OCI-LY7 (cell line): Measurements from ENCODE around the gene IPO8. TPM values are rescaled to one million over a fixed set of nuclear protein-coding genes. Genes with fewer than 3 reads are reported as not detected.

Experiments
- BruUV-seq: library from RNA; stranded (reverse); fragments of 400-500 nt; replicated peaks from 2 replicates; lab custom pipeline; 2021; lab: Mats Ljungman, UMichigan
- CTCF ChIA-PET: fragments of 300-600 bp; sonication (Branson Sonifier 250); formaldehyde crosslinking; loops from one replicate; lab custom pipeline; 2022; ENCODE audit warnings: antibody characterized with exemption; ENCODE audit not compliant: unreplicated experiment; lab: Charles Lee
- POLR2A ChIA-PET: fragments of 300-600 bp; sonication (Branson Sonifier 250); formaldehyde crosslinking; loops from one replicate; lab custom pipeline; 2022; ENCODE audit warnings: antibody characterized with exemption; lab: Charles Lee
- DNase-seq: peaks from one replicate; pipeline ENCODE4 v3.0.0-alpha.2; 2015; ENCODE audit warnings: low spot score
- H2AFZ ChIP-seq: fragments of 200-600 bp; sonication (generic), shearing (Covaris generic); 2 replicates; pipeline ENCODE4 v1.6.1; 2014; ENCODE audit warnings: mild to moderate bottlenecking, antibody characterized with exemption, low read length, moderate library complexity
- H3K27ac ChIP-seq: fragments of 200-600 bp; sonication (generic); 2 replicates; pipeline ENCODE4 v1.5.1; 2014; ENCODE audit warnings: mixed run types, low read depth, mild to moderate bottlenecking, moderate library complexity, low read length, inconsistent platforms; ENCODE audit not compliant: poor library complexity, severe bottlenecking
- H3K36me3 ChIP-seq: fragments of 200-600 bp; sonication (generic); 2 replicates; pipeline ENCODE4 v1.6.1; 2014; ENCODE audit warnings: mild to moderate bottlenecking, antibody characterized with exemption, low read length, moderate library complexity, mixed read lengths; ENCODE audit not compliant: insufficient read depth
- H3K4me1 ChIP-seq: fragments of 200-600 bp; sonication (generic); 2 replicates; pipeline ENCODE4 v1.5.1; 2014; ENCODE audit warnings: mild to moderate bottlenecking, low read length; ENCODE audit not compliant: insufficient read depth, poor library complexity, severe bottlenecking
- H3K4me2 ChIP-seq: fragments of 200-600 bp; sonication (generic); 2 replicates; pipeline ENCODE4 v1.6.1; 2014; ENCODE audit warnings: mild to moderate bottlenecking, low read length
- H3K4me3 ChIP-seq: fragments of 200-600 bp; sonication (generic); 2 replicates; pipeline ENCODE4 v1.5.1; 2014; ENCODE audit warnings: mild to moderate bottlenecking, low read depth, low read length; ENCODE audit not compliant: poor library complexity, severe bottlenecking
- H3K79me2 ChIP-seq: fragments of 200-600 bp; sonication (generic); 2 replicates; pipeline ENCODE4 v1.6.1; 2016; ENCODE audit warnings: low read depth, mild to moderate bottlenecking, low read length, moderate library complexity, mixed read lengths; ENCODE audit not compliant: insufficient read depth
- H3K9me2 ChIP-seq: fragments of 200-600 bp; sonication (generic); 2 replicates; pipeline ENCODE4 v1.6.1; 2016; ENCODE audit warnings: mild to moderate bottlenecking, low read length, mixed read lengths; ENCODE audit not compliant: insufficient read depth
- H3K9me3 ChIP-seq: fragments of 200-600 bp; sonication (generic); 2 replicates; pipeline ENCODE4 v1.6.1; 2014; ENCODE audit warnings: mild to moderate bottlenecking, mixed run types, low read length, mixed read lengths
- H4K20me1 ChIP-seq: fragments of 200-600 bp; sonication (generic); 2 replicates; pipeline ENCODE4 v1.6.1; 2014; ENCODE audit warnings: mild to moderate bottlenecking, antibody characterized with exemption, low read length, moderate library complexity, mixed read lengths; ENCODE audit not compliant: insufficient read depth
- EZH2phosphoT487 ChIP-seq: fragments of 200-600 bp; sonication (generic); IDR thresholded peaks from 2 replicates; pipeline ENCODE4 v1.6.1; 2018; ENCODE audit warnings: low read depth, borderline replicate concordance, mild to moderate bottlenecking, mixed run types, antibody characterized with exemption, low read length, moderate library complexity, mixed read lengths
- intact Hi-C: fragments of 100-400 bp; cut with micrococcal nuclease; formaldehyde crosslinking; loops from one replicate; pipeline ENCODE4 v1.10.0; 2022; ENCODE audit not compliant: unreplicated experiment
- total RNA-seq, 2 experiments: library from RNA; depleted of rRNA in 1 of 2; stranded (reverse); fragments of >200 nt in 1 of 2; shearing (Covaris generic) in 1 of 2; gene quantifications; 2 replicates each; pipeline ENCODE4 v1.2.3, GENCODE V29; 2014 to 2022
- TF ChIP-seq, protein P1 (sequence below): fragments of 200-600 bp; sonication (generic); conservative IDR thresholded peaks from 2 replicates; pipeline ENCODE4 v1.5.1; 2014; ENCODE audit warnings: mild to moderate bottlenecking, antibody characterized with exemption, low read length, moderate library complexity, mixed read lengths

The IPO8 gene
- total RNA-seq, 2 experiments from 2014 or later, result 14.7 to 41.6 TPM

DNA sequence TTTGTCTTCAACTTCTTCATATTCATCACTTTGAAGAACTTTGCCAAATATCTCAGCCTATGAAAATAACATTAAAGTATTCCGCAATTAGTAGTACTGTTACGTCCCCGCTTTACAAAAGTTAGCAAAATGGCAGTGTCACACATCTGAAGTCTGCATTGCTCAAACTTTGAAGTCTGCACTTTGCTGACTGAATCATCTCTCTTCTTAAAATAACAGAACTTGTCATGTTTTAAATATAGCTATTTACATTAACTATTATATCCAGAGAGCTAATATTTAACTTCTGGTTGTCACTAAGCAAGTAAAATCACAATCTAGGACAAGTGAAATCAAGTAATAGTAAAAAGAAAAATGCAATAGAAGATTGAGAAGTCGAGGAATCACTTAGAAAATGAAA is 34.5 kb downstream of the IPO8 start:
- Histone ChIP-seq H3K79me2 (no peaks in the 10 kb centered on the region), H3K36me3 (peaks cover 48% of the 10 kb centered on the region), H3K4me2 (no peak overlapping the region), H3K9me2 (no peaks in the 10 kb centered on the region), H3K27ac (no peak overlapping the region), H3K4me3 (no peak overlapping the region), H2AFZ (no peak overlapping the region), H4K20me1 (no peaks in the 10 kb centered on the region), H3K9me3 (no peaks in the 10 kb centered on the region), H3K4me1 (no peaks in the 10 kb centered on the region)
- POLR2A ChIA-PET, result interaction anchor here (0.5 to 1.1 kb wide), 5 partner anchors 34 to 296 kb away, joined by 3 to 4 read pairs (median 3); partner anchors contain the start of gene IPO8
- TF ChIP-seq, protein P1, sequence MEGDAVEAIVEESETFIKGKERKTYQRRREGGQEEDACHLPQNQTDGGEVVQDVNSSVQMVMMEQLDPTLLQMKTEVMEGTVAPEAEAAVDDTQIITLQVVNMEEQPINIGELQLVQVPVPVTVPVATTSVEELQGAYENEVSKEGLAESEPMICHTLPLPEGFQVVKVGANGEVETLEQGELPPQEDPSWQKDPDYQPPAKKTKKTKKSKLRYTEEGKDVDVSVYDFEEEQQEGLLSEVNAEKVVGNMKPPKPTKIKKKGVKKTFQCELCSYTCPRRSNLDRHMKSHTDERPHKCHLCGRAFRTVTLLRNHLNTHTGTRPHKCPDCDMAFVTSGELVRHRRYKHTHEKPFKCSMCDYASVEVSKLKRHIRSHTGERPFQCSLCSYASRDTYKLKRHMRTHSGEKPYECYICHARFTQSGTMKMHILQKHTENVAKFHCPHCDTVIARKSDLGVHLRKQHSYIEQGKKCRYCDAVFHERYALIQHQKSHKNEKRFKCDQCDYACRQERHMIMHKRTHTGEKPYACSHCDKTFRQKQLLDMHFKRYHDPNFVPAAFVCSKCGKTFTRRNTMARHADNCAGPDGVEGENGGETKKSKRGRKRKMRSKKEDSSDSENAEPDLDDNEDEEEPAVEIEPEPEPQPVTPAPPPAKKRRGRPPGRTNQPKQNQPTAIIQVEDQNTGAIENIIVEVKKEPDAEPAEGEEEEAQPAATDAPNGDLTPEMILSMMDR, result no peak
- TF ChIP-seq EZH2phosphoT487, result no peak
- CTCF ChIA-PET, result no interaction called here
- no peak for DNase-seq
- intact Hi-C loops, result no loop called here
- BruUV-seq, result no TSS peak

DNA sequence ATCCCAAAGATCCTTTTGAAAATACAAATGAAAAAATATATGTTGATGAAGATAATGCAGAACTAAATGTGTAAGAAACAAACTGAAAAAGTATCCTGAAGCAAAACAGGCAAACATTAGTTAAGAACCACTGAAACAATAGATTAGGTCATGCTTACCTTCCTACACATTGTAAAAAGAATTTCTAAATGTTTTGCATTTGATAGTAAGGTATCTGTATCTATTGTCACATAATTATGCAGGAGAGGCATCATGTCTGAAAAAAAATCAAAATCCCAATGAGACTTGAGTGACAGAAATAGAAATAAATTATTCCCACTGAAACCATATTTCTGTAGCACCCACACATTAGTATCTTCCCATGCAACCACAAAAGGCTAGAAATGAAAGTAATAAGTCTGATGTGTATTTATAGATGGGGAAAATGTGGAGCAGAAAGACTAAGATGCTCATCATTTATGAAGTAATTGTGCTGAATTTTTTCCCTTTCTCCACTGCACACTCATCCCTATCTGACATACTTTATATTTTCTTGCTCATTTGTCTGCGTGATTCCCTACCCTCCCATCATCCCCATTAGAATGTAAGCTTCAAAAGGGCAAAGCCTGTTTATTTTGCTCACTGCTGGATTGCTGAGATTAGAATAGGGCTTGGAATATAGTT is 43.5 kb downstream of the IPO8 start:
- peaks cover 23% of the 10 kb centered on the region; the same call in 1 of the 2 replicates for H3K36me3 ChIP-seq
- no peaks in the 10 kb centered on the region for H4K20me1 ChIP-seq
- BruUV-seq, result no TSS peak
- no peaks in the 10 kb centered on the region for H3K4me1 ChIP-seq
- no peak overlapping the region for H3K4me2 ChIP-seq
- ChIA-PET CTCF (no interaction called here), POLR2A (no interaction called here)
- H3K27ac ChIP-seq, result no peak overlapping the region
- H3K79me2 ChIP-seq, result no peaks in the 10 kb centered on the region
- TF ChIP-seq, protein P1, result no peak
- no peak for TF ChIP-seq EZH2phosphoT487
- H3K9me2 ChIP-seq, result no peaks in the 10 kb centered on the region
- H3K4me3 ChIP-seq, result no peak overlapping the region
- DNase-seq, result no peak
- no peaks in the 10 kb centered on the region for H3K9me3 ChIP-seq
- H2AFZ ChIP-seq, result no peak overlapping the region
- intact Hi-C loops, result no loop called here

DNA sequence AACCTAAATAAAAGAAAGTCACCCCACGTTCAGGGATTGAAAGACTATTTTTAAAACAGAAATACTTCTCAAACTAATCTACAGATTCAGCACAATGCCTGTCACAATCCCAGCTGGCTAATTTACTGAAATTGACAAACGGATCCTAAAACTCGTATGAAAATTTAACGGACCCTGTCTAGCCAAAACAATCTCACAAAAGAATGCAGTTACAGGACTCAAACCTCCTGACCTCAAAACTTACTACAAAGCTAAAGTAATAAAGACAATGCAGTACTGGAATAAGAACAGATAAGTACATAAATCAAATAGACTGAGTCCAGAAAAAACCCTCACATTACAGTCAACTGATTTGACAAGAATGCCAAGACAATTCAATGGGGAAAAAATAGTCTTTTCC is 48.8 kb downstream of the IPO8 start:
- H3K79me2 ChIP-seq, result no peaks in the 10 kb centered on the region
- H3K9me2 ChIP-seq, result no peaks in the 10 kb centered on the region
- no TSS peak for BruUV-seq

More for the DNA sequence above, 48.8 kb downstream of the IPO8 start:
- Histone ChIP-seq H3K4me2 (no peak overlapping the region), H3K4me3 (no peak overlapping the region), H3K27ac (no peak overlapping the region), H2AFZ (no peak overlapping the region), H3K9me3 (no peaks in the 10 kb centered on the region), H4K20me1 (no peaks in the 10 kb centered on the region), H3K36me3 (peaks cover 10% of the 10 kb centered on the region; the same call in 1 of the 2 replicates), H3K4me1 (no peaks in the 10 kb centered on the region)
- TF ChIP-seq, protein P1, result no peak
- TF ChIP-seq EZH2phosphoT487, result no peak
- POLR2A ChIA-PET, result interaction anchor here (0.7 kb wide), 1 partner anchor 831 kb away, joined by 3 read pairs; no protein-coding TSS in a partner anchor
- no peak for DNase-seq
- intact Hi-C loops, result no loop called here
- CTCF ChIA-PET, result no interaction called here
